ENCODE data around the gene NR6A1. TPM values are rescaled to one million over a fixed set of nuclear protein-coding genes. Genes with fewer than 3 reads are reported as not detected.

NR6A1 gene
- total RNA-seq, 1 experiment from 2014 or later: 99.3 TPM

GRCh38 chr9:124717597-124717996 is 53.5 kb downstream of the NR6A1 start:
- Histone ChIP-seq H3K79me1 (ENCODE audit: insufficient read depth, low read depth, low read length, poor library complexity, severe bottlenecking) (peaks cover 7% of the 10 kb centered on the region), H2BK20ac (ENCODE audit: low read depth, low read length, poor library complexity, severe bottlenecking) (no peak overlapping the region), H3T11ph (ENCODE audit: low read length) (no peak overlapping the region), H3K4me2 (ENCODE audit: insufficient read depth, insufficient read length, low read length) (no peak overlapping the region), H3K27ac (ENCODE audit: insufficient read length, low read depth, low read length) (no peak overlapping the region), H3K14ac (ENCODE audit: insufficient read depth, low read length) (no peak overlapping the region), H4K20me1 (ENCODE audit: control insufficient read depth, insufficient read depth, insufficient read length) (no peaks in the 10 kb centered on the region), H2BK120ac (ENCODE audit: low read depth, low read length, poor library complexity, severe bottlenecking) (no peak overlapping the region), H3K56ac (ENCODE audit: insufficient read length, low read depth, low read length) (no peak overlapping the region), H2BK5ac (ENCODE audit: insufficient read length, low read length) (no peak overlapping the region), H3K9ac (ENCODE audit: extremely low read depth, insufficient read length, low read length) (no peak overlapping the region), H4K91ac (ENCODE audit: insufficient read length, low read depth, low read length) (no peak overlapping the region), H2AK5ac (ENCODE audit: insufficient read length, low read length) (no peak overlapping the region), H3K18ac (ENCODE audit: insufficient read length, low read depth, low read length) (no peak overlapping the region), H4K8ac (replicated peaks; ENCODE audit: insufficient read length, low read depth, low read length) (no peak overlapping the region), H3K27me3 (ENCODE audit: insufficient read depth, low read length) (no peaks in the 10 kb centered on the region), H3K23ac (ENCODE audit: insufficient read length, low read depth, low read length) (no peak overlapping the region), H3K9me3 (ENCODE audit: control insufficient read depth, low read depth, low read length) (no peaks in the 10 kb centered on the region), H3K79me2 (ENCODE audit: insufficient read depth, low read length) (no peaks in the 10 kb centered on the region), H3K4ac (ENCODE audit: low read depth, low read length) (no peak overlapping the region), H3K23me2 (ENCODE audit: insufficient read length, low read depth, low read length, poor library complexity, severe bottlenecking) (no peaks in the 10 kb centered on the region), H2BK15ac (ENCODE audit: low read depth, low read length) (no peak overlapping the region), H4K5ac (ENCODE audit: insufficient read length, low read depth, low read length) (no peak overlapping the region), H2BK12ac (ENCODE audit: insufficient read length, low read depth, low read length) (no peak overlapping the region), H3K4me1 (ENCODE audit: insufficient read depth, low read length) (peaks cover 5% of the 10 kb centered on the region), H2AFZ (ENCODE audit: low read length) (no peak overlapping the region)
- Mint-ChIP-seq H3K4me3 (no peak overlapping the region), H3K4me1 (peaks cover 9 to 13% of the 10 kb centered on the region in 2 experiments), H3K9me3 (no peaks in the 10 kb centered on the region), H3K27me3 (ENCODE audit: low read depth) (no peaks in the 10 kb centered on the region), H3K27ac (no peak overlapping the region; a peak in 1 of 7 replicates), H3K36me3 (ENCODE audit: insufficient read depth in 1 of 3, low read depth in 3 of 3) (peaks cover 7 to 15% (median 13%) of the 10 kb centered on the region in 3 experiments; a peak in 6 of 7 replicates)
- DNase-seq: no peak
- TF ChIP-seq CTCF (conservative IDR thresholded peaks at IDR 0.05): no peak
- WGBS (ENCODE audit: extremely low coverage, insufficient read length, low lambda C conversion rate): no CpG with 5 or more reads among the region's 2 CpGs

Data from H9 (cell line).